Activated CD4-positive, alpha-beta T cell treated with anti-CD3 and anti-CD28 coated beads, Interleukin-2, amount 50 U/mL, for 4 hours (primary cell): ENCODE data around the gene DMC1.

Source experiments
- DNase-seq, 2 experiments: peaks; one replicate each; pipeline ENCODE4 v3.0.0-alpha.2; 2020

Gene DMC1

DNA sequence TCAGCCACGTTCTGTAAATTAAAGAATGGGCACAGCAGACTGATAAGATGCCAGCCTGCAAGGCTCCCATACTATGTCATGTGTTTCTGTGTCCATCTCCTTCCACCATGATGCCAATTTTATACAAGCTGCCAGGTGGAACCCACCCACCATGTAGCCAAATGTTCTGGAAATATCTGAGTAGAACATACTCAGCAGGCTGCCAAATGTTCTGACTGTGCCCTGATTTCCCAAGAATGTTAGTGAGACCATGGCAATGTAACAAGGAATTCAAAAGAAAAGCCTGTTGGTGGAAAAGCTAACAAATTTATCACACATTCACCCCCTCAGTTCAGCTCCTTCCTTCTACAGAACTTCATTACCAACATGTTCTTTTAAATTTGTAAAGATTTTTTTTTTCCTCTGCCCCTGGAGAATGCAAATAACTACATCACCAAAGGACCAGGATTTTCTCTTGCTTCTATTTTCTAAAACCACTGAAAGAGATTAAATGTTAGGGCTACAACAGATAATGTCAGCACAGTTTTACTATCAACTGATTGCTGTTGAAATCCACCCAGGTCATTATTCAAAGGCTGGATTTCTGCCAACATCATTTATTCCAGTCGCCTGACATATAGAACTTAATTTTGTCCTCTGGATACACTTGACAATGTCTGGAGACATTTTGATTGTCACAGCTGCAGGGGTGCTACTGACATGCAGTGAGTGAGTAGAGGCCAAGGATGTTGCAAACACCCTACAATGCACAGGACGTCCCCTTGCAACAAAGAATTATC is 3.1 kb downstream of the DMC1 start:
- no peak for DNase-seq

DNA sequence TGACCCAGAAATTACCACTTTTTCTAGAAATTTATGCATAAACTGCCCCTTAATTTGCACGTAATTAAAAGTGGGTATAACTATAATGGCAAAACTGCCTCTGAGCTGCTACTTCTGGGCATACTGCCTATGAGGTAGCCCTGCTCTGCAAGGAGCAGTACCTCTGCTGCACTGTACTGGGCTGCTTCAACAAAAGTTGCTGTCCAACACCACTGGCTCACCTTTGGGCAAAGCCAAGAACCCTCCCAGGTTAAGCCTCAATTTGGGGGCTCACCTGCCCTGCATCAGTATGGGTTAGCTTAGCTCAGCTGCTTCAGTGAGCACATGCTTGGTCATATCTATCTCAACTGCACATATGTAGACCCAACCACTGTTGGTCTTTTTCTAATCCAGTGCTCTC is 4.5 kb downstream of the DMC1 start:
- no peak for DNase-seq

DNA sequence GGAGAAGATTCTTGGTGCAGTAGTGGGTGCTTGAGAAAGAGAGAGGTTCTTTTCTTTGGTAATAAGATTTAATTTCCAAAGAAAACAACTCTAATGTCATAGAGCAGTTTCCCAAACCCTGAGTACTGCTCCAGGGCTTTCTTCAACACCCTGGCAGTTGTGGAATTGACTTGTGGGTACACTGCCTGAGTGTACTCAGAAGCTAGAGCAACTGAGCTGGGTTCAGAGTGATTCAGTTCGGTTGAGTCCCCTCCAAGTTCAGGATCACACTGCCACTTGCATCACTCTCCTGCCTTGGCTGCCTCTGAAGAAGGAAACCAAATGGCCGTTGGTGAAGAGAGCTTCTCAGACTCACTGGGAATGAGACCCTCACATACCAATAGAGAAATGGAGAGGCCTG is 5.3 kb downstream of the DMC1 start:
- DNase-seq: no peak

DNA sequence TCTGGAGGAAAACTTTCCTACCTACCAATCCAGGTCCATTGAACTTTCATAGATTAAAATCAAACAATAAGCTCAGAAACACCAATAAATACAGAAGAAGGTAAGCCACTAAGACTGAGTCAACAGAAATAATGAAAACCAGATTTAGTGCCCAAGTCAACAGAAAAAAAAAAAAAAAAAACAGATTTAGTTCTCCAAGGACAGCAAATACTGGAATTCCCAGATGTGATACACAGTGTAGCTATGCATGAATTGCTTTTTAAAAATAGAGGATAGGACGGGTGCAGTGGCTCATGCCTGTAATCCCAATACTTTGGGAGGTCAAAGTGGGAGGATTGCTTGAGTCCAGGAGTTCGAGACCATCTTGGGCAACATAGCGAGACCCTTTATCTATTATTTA is 15.7 kb downstream of the DMC1 start:
- no peak for DNase-seq

DNA sequence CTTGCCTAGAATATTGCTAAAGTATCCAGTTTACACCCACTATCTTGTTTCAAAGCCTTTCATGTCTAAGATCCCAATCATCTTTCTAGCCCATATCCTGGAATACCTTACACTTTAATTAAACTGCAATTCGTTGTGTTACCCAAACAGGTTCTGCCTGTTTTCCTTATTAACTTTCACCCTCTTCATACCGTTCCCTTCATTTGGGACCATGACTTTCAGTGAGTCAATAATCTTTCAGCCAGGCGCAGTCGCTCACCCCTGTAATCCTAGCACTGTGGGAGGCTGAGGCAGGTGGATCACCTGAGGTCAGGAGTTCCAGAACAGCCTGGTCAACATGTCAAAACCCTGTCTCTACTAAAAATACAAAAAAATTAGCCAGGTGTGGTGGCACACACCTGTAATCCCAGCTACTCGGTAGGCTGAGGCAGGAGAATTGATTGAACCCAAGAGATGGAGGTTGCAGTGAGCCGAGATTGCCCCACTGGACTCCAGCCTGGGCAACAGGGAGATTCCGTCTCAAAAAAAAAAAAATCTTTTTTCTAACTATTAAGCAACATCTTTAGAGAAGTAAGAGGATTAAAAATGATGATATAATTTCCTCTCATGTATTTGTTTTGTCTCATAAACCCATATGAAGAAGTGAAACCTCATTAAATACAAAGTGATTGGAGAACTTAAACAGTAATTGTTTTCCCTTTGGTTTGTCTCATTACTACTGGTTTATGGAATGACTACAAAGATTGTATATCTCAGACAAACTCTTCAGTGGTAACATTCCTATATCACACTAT is 20.7 kb downstream of the DMC1 start:
- no peak for DNase-seq

DNA sequence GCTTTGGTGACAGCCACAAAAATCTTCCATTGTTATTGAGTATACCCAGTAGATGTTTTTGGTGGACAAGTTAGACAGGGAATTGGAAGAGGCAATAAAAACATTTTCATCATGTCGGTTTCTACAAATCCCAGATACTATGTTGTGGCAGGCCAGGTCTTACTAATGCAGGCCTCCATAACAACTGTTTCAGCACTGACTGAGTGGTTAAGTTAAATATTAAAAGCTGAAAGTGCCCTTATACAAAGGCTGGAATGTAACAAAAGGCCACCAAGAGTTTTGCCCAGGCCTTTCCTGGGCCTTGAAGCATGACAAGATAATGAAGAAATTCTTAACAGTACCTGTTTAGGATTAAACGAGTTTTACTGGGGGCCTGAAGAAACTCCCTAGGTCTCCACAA is 29.3 kb downstream of the DMC1 start:
- no peak for DNase-seq

DNA sequence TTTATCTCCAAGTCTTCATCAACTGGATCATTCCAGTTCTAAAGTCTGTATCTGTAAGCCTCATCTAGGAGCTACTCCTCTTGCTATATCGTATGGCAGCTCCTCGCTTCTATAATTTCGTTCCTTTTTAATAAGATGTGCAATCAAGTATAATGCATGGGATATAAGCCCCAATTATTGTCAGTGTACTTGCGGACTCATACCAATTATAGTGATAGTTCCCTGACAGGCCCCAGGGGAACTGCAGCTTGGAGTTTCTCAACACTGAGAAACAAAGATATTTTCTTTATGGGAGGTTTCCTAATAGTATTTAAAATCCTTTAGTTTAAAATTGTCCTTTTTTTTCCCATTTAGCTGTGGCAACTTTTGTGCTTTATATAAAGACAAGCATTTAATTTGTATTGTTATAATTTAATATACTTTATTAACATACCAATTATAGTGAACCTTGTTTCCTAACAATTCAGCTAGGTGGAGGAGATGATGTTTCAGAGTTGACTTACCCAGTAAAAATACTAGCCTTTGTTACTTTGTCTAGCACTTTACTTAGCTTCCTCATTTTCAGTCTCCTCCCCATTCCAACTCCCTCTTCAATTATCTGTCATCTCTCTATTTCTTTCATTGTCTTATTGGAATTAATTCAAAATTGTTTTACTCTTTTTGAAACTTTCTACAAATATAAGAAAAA is 38.6 kb downstream of the DMC1 start:
- no peak for DNase-seq

DNA sequence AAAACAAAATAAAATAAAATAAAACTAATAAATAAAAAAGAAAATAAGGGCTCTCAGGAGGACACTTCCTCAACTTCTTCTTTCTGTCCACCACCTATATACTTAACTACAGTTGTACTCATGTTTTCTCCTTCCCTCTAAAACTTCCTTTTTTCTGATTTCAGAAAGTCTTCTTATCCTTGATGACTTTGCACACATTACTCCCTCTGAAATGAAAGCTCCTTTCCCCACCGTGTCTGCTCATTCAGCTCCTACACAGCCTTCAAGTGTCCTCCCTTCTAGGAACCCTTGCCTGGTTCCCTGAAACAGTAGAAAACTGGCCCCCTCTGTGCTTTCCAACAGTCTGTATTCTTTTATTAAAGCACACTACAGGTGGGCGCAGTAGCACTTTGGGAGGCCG is 45.6 kb downstream of the DMC1 start:
- DNase-seq: no peak

DNA sequence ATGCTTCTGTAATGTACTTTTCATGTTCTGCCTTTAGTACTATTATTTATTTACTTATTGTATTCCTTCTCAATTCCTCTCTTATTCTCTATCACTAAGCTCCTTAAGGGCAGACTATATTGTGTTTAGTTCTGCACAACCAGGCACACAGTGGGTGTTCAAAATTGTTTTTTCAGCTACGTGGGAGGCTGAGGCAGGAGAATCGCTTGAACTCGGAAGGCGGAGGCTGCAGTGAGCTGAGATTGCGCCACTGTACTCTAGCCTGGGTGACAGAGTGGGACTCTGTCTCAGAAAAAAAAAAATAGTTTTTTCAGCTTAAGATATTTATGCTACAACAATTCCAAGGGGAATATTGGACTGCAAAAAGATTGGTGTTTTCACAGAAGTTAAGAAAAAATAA is 46.5 kb downstream of the DMC1 start:
- no peak for DNase-seq

DNA sequence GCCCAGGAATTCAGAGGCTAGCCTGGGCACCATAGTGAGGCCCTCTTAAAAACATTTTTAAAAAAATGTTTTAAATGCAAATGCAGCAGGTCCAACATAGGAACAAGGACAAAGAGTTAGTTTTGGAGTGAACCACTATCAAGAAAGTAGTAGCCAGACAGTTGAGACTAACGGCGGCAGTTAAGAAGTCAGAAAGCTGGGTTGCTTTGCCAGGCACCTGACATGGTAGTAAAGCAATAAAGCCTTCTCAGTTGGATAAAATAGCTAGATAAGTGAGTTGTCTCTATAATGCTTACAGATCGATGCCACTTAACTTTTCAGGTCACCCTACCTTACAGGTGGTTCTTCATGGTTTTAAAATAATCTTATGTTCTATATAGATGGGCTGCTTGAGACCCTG is 47.0 kb downstream of the DMC1 start:
- no peak for DNase-seq

DNA sequence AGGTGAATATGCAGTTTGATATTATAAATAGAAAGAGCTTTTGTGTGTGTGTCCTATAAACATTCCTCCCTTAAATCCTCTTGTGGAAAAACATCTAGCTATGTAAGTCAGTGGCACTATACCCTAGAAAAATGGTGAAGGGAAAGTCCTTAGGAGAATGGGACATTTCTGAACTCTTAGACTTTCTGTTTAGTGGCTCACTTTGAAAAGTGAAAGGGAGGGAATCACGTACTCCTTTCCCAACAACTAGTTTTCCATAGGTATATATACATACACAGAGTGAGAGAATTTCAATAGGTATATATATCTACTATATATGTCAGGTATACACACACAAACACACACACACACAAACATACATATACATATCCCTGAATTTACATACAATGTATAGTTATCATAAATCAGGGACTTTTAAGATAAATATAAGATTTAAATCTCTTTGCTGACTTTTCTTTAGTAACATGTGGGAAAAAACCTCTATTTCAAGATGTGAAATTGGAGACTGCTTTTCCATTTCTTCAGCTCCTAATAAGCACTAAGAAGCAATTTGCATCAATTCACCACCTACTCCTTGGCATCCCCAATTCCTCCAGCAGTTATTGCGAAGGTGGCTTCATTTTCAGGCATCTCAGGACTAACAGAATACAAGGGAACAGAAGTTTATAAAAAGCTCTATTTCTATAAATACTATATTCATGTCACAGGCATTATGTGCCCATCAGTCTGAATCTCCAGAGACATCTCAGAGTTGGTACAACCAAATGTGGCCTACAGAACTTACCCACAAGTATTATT is 50.3 kb downstream of the DMC1 start:
- DNase-seq: no peak

DNA sequence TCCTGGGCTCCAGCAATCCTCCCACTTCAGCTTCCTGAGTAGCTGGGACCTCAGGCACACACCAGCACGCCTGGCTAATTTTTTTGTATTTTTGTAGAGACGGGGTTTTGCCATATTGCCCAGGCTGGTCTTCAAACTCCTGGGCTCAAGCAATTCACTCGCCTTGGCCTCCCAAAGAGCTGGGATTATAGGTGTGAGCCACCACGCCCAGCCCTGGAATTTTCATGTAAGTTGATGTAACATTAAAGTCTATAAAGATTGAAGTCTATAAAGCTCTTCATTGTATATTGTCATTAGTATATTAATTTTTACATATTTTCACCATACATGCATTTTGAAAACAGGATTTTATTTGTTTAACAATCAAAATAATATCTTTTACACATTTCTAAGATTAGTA is 51.4 kb downstream of the DMC1 start:
- DNase-seq: no peak

DNA sequence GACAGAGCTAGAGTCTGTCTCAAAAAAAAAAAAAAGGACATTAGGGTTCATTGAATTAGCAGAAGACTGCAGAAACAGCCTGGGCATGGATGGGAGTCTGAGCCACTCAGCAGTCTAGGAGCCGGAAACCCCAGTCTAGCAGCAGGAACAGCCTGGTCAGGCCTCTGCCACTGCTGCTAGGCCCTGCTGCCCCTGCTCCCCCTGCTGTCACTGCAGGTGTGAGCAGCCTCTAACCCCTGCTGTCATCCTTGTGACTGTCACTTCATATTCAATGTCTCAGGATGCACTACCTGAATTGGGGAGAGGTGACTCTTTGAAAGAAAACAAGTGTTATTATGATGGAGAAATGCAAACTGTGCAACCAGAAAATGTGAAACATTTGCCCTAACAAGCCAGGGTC is 56.9 kb downstream of the DMC1 start:
- DNase-seq: peak; percentile 10 to 12

DNA sequence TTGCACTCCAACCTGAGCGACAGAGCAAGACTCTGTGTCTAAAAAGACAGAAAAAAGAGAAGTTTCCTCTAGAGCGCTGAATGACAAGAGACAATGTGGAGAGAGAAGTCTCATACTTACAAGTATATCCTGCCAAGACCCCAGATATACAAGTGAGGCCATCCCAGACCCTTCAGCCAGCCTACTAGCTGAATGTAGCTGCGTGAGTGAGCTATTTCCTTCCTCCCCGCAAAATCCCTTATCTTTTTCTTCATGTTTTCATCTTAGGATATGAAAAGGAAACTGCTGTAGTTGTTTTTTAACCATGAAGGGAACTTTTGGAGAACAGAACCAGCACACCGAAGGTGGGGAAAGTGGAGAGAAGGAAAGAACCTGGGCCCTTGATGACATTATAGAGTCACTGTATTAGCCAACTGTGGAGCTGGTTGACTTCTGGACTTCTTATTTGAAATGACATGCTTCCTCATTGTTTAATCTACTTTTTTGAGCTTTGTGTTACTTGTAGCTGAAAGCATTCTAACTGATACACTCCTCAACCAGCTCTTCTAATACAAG is 59.5 kb downstream of the DMC1 start:
- no peak for DNase-seq

DNA sequence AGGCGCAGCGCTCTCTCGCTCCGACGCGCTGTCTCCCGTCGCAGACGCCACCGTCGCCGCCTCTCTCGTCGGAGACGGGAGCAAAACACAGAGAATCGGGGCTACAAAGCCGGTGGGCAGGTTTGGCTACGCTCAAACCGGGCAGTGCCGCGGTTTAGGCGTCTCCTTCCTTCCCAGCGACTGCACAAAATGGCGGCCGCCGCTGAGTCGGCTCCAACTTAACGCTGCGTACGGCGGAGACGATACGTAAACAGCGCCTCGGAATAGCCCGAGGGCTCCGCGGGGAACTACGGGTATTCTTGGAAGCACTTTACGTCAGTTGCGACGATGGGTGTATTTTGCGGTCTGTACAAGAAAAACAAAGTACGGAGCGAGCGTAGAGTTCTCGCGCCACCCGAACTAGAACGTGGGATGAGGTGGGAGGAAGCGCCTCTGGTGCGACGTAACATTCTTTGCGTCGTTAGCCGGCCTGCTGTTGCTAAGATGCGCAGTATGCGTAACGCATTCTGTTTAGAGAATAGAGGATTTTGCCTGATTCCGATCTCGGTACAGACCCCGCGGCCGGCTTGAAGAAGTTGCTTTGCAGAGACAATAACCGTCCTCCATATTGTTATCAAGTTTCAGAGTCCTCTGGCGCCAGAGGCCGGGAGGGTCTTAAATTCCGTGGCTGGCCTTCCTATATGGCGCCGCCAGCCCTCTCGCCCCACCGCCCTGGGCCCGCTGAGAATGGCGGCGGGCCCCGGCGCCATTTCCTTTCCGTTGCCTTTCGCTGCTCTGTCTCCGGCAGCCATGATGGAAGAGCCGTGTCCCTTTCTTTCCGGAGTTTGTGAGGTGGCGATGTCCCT is 63.6 kb downstream of the DMC1 start, which contains the start of gene DDX17:
DDX17 (minus strand) TSS at position 194 of the 845 bp plus-strand sequence.
- DNase-seq: peak; percentile 90 to 93

DNA sequence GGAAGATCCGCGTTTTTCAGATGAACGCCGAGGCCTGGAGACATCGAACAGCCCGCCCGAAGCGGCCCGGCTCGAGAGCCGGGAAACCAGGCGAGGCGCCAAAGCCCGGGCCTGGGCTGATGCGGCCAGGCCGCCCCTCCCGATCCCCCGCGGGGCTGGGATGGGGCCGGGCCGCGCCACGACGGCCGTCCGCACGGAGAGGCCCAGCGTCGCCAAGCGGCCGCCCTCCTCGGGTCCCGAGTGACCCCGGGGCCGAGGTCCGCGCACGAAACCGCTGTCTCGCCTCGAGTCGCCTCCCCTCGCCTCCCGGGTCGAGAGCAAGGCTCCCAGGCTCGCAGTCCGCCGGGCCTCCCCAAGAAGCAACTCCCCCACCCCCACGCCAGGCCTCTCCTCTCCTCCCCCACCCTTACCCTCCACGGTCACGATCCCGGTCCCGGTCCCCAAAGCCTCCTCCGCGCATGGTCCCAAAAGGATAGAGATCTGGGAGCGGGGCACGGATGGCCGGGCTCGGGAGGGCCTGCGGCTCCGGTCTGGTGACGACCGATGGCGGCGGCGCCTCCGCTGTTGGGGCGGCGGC is 64.4 kb downstream of the DMC1 start:
- DNase-seq: peak; percentile 46 to 48

DNA sequence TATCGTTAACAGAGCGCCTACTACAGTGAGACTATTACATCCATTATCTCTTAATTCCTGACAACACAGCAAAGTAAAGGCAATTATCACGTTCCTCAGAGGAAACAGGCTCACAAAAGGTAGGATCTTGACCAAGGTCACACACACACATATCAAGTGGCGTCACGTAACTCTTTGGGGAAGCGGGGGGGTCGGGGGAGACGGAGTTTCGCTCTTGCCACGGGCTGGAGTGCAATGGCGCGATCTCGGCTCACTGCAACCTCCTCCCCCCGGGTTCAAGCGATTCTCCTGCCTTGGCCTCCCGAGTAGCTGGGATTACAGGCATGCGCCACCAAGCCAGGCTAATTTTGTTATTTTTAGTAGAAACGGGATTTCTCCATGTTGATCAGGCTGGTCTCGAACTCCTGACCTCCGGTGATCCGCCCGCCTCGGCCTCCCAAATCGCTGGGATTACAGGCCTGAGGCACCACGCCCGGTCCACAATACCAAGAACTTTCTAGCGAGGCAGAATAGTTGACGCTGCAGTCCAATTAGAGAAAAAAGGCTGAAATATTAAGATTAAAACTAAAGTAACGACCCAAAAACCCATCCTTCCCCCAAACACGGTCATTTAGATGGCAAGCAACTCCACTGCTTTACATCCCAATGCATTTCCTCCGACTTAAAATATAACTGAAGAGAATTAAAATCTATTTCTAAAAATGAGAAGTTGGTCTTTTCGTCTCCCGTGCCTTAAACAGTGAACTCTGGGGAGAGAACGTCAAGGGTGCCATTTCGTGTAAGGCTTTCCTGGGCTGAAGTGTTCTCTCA is 65.0 kb downstream of the DMC1 start:
- DNase-seq: peak; percentile 40 to 44

DNA sequence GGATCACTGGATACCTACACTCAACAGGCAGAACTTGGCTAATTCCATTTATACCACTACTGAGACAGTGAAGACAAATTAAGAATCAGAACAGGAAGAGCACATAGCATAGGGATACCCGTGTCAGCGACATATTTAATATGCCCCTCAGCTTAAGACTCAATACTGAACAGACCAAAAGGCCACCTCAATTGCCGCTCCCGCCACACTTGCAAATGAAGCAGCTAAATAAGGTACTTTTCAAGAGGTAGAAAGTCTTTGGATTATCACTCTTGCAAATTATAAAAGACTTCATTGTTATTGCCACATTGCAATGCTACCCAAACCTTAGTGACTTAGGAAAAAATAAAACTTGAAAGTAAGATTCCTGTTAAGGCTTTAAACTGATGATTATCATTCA is 67.0 kb downstream of the DMC1 start:
- DNase-seq: no peak

DNA sequence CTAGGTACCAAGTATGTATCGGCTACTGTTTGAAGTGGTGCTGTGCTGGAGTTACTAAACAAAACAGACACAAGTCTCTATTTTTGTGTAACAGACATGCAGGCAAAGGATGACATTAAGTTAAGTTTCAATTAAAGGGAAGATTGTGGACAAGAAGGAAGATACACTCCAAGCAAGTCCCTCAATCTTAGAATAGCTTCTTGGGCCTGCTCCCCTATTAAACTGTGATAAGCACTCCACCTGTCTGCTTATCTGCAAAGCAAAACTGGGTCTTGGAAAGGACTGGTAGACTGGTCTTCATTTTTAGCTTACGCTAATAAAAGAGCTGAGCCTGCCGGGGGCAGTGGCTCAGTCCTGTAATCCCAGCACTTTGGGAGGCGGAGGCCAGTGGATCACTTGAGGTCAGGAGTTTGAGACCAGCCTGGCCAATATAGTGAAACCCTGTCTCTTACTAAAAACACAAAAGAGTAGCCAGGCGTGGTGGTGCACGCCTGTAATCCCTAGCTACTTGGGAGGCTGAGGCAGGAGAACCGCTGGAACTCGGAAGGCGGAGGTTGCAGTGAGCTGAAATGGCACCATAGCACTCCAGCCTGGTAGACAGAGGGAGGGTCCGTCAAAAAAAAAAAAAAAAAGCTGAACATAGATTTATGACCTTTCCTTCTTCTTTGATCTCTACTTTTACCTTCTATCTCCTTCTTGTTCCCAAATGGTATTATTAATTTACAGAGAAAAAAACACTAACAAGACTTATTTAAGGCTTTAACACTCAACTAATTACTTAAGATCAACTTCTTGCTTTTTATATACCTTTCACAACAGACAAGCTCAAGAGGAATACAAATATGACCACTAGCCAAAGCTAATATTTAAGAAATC is 67.9 kb downstream of the DMC1 start:
- DNase-seq: no peak
